Neuronal stem cell (in vitro differentiated cells): Measurements from ENCODE around the gene HNF1B.

Experiments
- DNase-seq: peaks from one replicate; pipeline ENCODE4 v3.0.0-alpha.2; 2013; ENCODE audit warnings: low spot score
- H2AFZ ChIP-seq: one replicate; pipeline ENCODE4 v1.6.1; 2013; ENCODE audit warnings: mild to moderate bottlenecking, low read length, inconsistent platforms
- H2AK5ac ChIP-seq: 2 replicates; pipeline ENCODE4 v1.6.1; 2013; ENCODE audit warnings: low read depth, mild to moderate bottlenecking, inconsistent platforms, low read length, moderate library complexity, mixed read lengths
- H2BK120ac ChIP-seq: 2 replicates; pipeline ENCODE4 v1.6.1; 2013; ENCODE audit warnings: low read depth, mild to moderate bottlenecking, inconsistent platforms, low read length, moderate library complexity, mixed read lengths
- H2BK12ac ChIP-seq: one replicate; pipeline ENCODE4 v1.6.1; 2013; ENCODE audit warnings: low read length, inconsistent platforms
- H2BK15ac ChIP-seq: 2 replicates; pipeline ENCODE4 v1.6.1; 2013; ENCODE audit warnings: mild to moderate bottlenecking, low read length, inconsistent platforms, mixed read lengths
- H2BK5ac ChIP-seq: one replicate; pipeline ENCODE4 v1.6.1; 2013; ENCODE audit warnings: inconsistent platforms, mild to moderate bottlenecking, low read length, moderate library complexity
- H3K14ac ChIP-seq: one replicate; pipeline ENCODE4 v1.6.1; 2013; ENCODE audit warnings: low read length, inconsistent platforms
- H3K18ac ChIP-seq: 2 replicates; pipeline ENCODE4 v1.6.1; 2013; ENCODE audit warnings: low read length, inconsistent platforms
- H3K23ac ChIP-seq: 2 replicates; pipeline ENCODE4 v1.6.1; 2013; ENCODE audit warnings: low read depth, mild to moderate bottlenecking, mixed read lengths, low read length, inconsistent platforms; ENCODE audit not compliant: poor library complexity
- H3K27ac ChIP-seq: replicated peaks from 3 replicates; pipeline ENCODE4 v1.5.1; 2013; ENCODE audit warnings: low read length, inconsistent platforms
- H3K27me3 ChIP-seq, 3 experiments: 2 replicates each; pipeline ENCODE4 v1.6.1; 2013; ENCODE audit warnings: low read length in 3 of 3, mild to moderate bottlenecking in 2 of 3, inconsistent platforms in 1 of 3, low read depth in 1 of 3, mixed read lengths in 1 of 3, moderate library complexity in 1 of 3; ENCODE audit not compliant: control insufficient read depth in 3 of 3, insufficient read depth in 3 of 3
- H3K36me3 ChIP-seq, 2 donors: replicated peaks in 1 of 2; 2 replicates each; pipeline ENCODE4 v1.6.1; 2013; ENCODE audit warnings: low read length in 2 of 2; ENCODE audit not compliant: control insufficient read depth in 2 of 2, insufficient read depth in 2 of 2
- H3K4ac ChIP-seq: 2 replicates; pipeline ENCODE4 v1.6.1; 2013; ENCODE audit warnings: inconsistent platforms, mild to moderate bottlenecking, low read length, moderate library complexity
- H3K4me1 ChIP-seq, 2 donors: 1 replicate in 1 of 2; 2 replicates in 1 of 2; pipeline ENCODE4 v1.6.1; 2013; ENCODE audit warnings: low read length in 2 of 2, low read depth in 1 of 2; ENCODE audit not compliant: control insufficient read depth in 2 of 2, insufficient read depth in 1 of 2
- H3K4me2 ChIP-seq: one replicate; pipeline ENCODE4 v1.6.1; 2013; ENCODE audit warnings: mild to moderate bottlenecking, low read length, inconsistent platforms; ENCODE audit not compliant: insufficient read depth, poor library complexity, severe bottlenecking
- H3K4me3 ChIP-seq, 2 donors: 2 replicates each; pipeline ENCODE4 v1.5.1; 2013; ENCODE audit warnings: low read length in 2 of 2, mild to moderate bottlenecking in 2 of 2, inconsistent platforms in 1 of 2, moderate library complexity in 1 of 2
- H3K79me1 ChIP-seq: one replicate; pipeline ENCODE4 v1.6.1; 2013; ENCODE audit warnings: low read depth, mild to moderate bottlenecking, inconsistent platforms, low read length, moderate library complexity
- H3K9ac ChIP-seq: one replicate; pipeline ENCODE4 v1.6.1; 2013; ENCODE audit warnings: mild to moderate bottlenecking, low read depth, low read length, inconsistent platforms; ENCODE audit not compliant: poor library complexity
- H3K9me3 ChIP-seq, 2 donors: replicated peaks in 1 of 2; 2 replicates each; pipeline versions ENCODE3 to v1.6.1; 2013; ENCODE audit warnings: low read length in 2 of 2, mild to moderate bottlenecking in 2 of 2, inconsistent platforms in 1 of 2, low read depth in 1 of 2, mixed read lengths in 1 of 2, moderate library complexity in 1 of 2; ENCODE audit not compliant: control insufficient read depth in 2 of 2, insufficient read depth in 1 of 2
- H4K8ac ChIP-seq: one replicate; pipeline ENCODE4 v1.6.1; 2013; ENCODE audit warnings: low read depth, mild to moderate bottlenecking, inconsistent platforms, low read length, moderate library complexity
- H4K91ac ChIP-seq: one replicate; pipeline ENCODE4 v1.6.1; 2013; ENCODE audit warnings: low read length, low read depth, mild to moderate bottlenecking, inconsistent platforms; ENCODE audit not compliant: poor library complexity
- WGBS, 2 donors: extraction: QIAGEN DNeasy Blood & Tissue Kit; methylation state at CpG; one replicate each; pipeline ENCODE4 v1.1.7; 2013; ENCODE audit warnings: missing lambda C conversion rate in 2 of 2, mixed read lengths in 1 of 2; ENCODE audit not compliant: insufficient read length in 2 of 2, insufficient replicate concordance in 1 of 2; ENCODE audit errors: extremely low coverage in 2 of 2; 5-methylcytosine and 5-hydroxymethylcytosine counted together

HNF1B gene

GRCh38 chr17:37718324-37719048, 26.4 kb downstream of the HNF1B start:
- WGBS, 2 donors = no CpG with 5 or more reads among the region's 3 CpGs
- no peaks in the 10 kb centered on the region for H3K36me3 ChIP-seq

GRCh38 chr17:37717627-37718323, 27.1 kb downstream of the HNF1B start:
- Histone ChIP-seq H3K36me3 (no peaks in the 10 kb centered on the region), H2BK12ac (no peak overlapping the region), H4K8ac (no peak overlapping the region), H3K4me1 (peaks cover 0 to 3% of the 10 kb centered on the region in 2 donors), H3K9ac (no peak overlapping the region), H3K9me3 (no peaks in the 10 kb centered on the region), H4K91ac (no peak overlapping the region), H2BK5ac (no peak overlapping the region), H2AK5ac (no peak overlapping the region), H3K18ac (no peak overlapping the region), H3K4me2 (no peak overlapping the region), H2BK15ac (no peak overlapping the region), H2AFZ (no peak overlapping the region), H2BK120ac (no peak overlapping the region), H3K27ac (no peak overlapping the region), H3K79me1 (no peaks in the 10 kb centered on the region), H3K27me3 (peaks cover 0 to 23% (median 0%) of the 10 kb centered on the region in 3 experiments), H3K4me3 (no peak overlapping the region), H3K4ac (no peak overlapping the region), H3K14ac (no peak overlapping the region), H3K23ac (no peak overlapping the region)
- no peak for DNase-seq
- WGBS, 2 donors = no CpG with 5 or more reads among the region's 3 CpGs

More at GRCh38 chr17:37718324-37719048, 26.4 kb downstream of the HNF1B start:
- no peak overlapping the region for H3K4me2 ChIP-seq
- no peak overlapping the region for H4K91ac ChIP-seq
- no peak overlapping the region for H3K27ac ChIP-seq
- H3K4me1 ChIP-seq = peaks cover 0 to 3% of the 10 kb centered on the region in 2 donors
- H3K23ac ChIP-seq = no peak overlapping the region
- no peak overlapping the region for H4K8ac ChIP-seq
- H2AFZ ChIP-seq = no peak overlapping the region
- no peak overlapping the region for H2BK5ac ChIP-seq
- no peak overlapping the region for H3K4ac ChIP-seq
- H2BK120ac ChIP-seq = no peak overlapping the region
- no peak overlapping the region for H2BK15ac ChIP-seq
- H3K9ac ChIP-seq = no peak overlapping the region
- H3K27me3 ChIP-seq = peaks cover 0 to 23% (median 0%) of the 10 kb centered on the region in 3 experiments
- no peaks in the 10 kb centered on the region for H3K9me3 ChIP-seq
- no peak overlapping the region for H3K4me3 ChIP-seq
- H3K18ac ChIP-seq = no peak overlapping the region
- no peak overlapping the region for H3K14ac ChIP-seq
- no peak for DNase-seq
- no peak overlapping the region for H2BK12ac ChIP-seq
- H2AK5ac ChIP-seq = no peak overlapping the region
- no peaks in the 10 kb centered on the region for H3K79me1 ChIP-seq

- H3K36me3 ChIP-seq = no peaks in the 10 kb centered on the region
- H2BK12ac ChIP-seq = no peak overlapping the region
- H4K8ac ChIP-seq = no peak overlapping the region
- peaks cover 0 to 20% (median 0%) of the 10 kb centered on the region in 3 experiments for H3K27me3 ChIP-seq
- H2BK120ac ChIP-seq = no peak overlapping the region
- no peaks in the 10 kb centered on the region for H3K79me1 ChIP-seq
- H3K4ac ChIP-seq = no peak overlapping the region
- no peak overlapping the region for H3K23ac ChIP-seq
- no peak overlapping the region for H3K14ac ChIP-seq
- H3K9me3 ChIP-seq = no peaks in the 10 kb centered on the region
- no peak overlapping the region for H2AFZ ChIP-seq
- H4K91ac ChIP-seq = no peak overlapping the region
- H3K9ac ChIP-seq = no peak overlapping the region
- H2BK15ac ChIP-seq = no peak overlapping the region
- H3K4me3 ChIP-seq = no peak overlapping the region
- DNase-seq = no peak
- H3K4me1 ChIP-seq = peaks cover 5 to 7% of the 10 kb centered on the region in 2 donors
- WGBS, 2 donors = no CpG with 5 or more reads among the region's 4 CpGs
- no peak overlapping the region for H3K27ac ChIP-seq
- no peak overlapping the region for H3K4me2 ChIP-seq
- H3K18ac ChIP-seq = no peak overlapping the region
- no peak overlapping the region for H2AK5ac ChIP-seq
- H2BK5ac ChIP-seq = no peak overlapping the region
These were observed 30.0 kb downstream of the HNF1B start for GRCh38 chr17:37714897-37715296.

GRCh38 chr17:37713624-37714023, 31.2 kb downstream of the HNF1B start:
- DNase-seq = no peak
- H3K27me3 ChIP-seq = peaks cover 0 to 20% (median 0%) of the 10 kb centered on the region in 3 experiments
- no peak overlapping the region for H2AK5ac ChIP-seq
- no peak overlapping the region for H3K27ac ChIP-seq
- H3K4me2 ChIP-seq = no peak overlapping the region
- no peaks in the 10 kb centered on the region for H3K79me1 ChIP-seq
- no peaks in the 10 kb centered on the region for H3K9me3 ChIP-seq
- no peak overlapping the region for H2BK15ac ChIP-seq
- H4K8ac ChIP-seq = no peak overlapping the region
- no CpG with 5 or more reads among the region's 4 CpGs for WGBS, 2 donors
- no peak overlapping the region for H2BK120ac ChIP-seq
- H3K4me1 ChIP-seq = peaks cover 5 to 6% of the 10 kb centered on the region in 2 donors
- no peak overlapping the region for H2BK5ac ChIP-seq
- H3K14ac ChIP-seq = no peak overlapping the region
- H4K91ac ChIP-seq = no peak overlapping the region
- no peak overlapping the region for H3K4ac ChIP-seq
- H3K9ac ChIP-seq = no peak overlapping the region
- H2AFZ ChIP-seq = no peak overlapping the region
- no peak overlapping the region for H3K18ac ChIP-seq
- H3K36me3 ChIP-seq = no peaks in the 10 kb centered on the region
- H3K4me3 ChIP-seq = no peak overlapping the region
- no peak overlapping the region for H3K23ac ChIP-seq
- H2BK12ac ChIP-seq = no peak overlapping the region
